Measurements from ENCODE around the gene GRIA2. TPM values are rescaled to one million over a fixed set of nuclear protein-coding genes. Genes with fewer than 3 reads are reported as not detected.

The GRIA2 gene
- total RNA-seq, 1 donor from 2014 or later, result 3.0 TPM

- TF ChIP-seq, protein P1, sequence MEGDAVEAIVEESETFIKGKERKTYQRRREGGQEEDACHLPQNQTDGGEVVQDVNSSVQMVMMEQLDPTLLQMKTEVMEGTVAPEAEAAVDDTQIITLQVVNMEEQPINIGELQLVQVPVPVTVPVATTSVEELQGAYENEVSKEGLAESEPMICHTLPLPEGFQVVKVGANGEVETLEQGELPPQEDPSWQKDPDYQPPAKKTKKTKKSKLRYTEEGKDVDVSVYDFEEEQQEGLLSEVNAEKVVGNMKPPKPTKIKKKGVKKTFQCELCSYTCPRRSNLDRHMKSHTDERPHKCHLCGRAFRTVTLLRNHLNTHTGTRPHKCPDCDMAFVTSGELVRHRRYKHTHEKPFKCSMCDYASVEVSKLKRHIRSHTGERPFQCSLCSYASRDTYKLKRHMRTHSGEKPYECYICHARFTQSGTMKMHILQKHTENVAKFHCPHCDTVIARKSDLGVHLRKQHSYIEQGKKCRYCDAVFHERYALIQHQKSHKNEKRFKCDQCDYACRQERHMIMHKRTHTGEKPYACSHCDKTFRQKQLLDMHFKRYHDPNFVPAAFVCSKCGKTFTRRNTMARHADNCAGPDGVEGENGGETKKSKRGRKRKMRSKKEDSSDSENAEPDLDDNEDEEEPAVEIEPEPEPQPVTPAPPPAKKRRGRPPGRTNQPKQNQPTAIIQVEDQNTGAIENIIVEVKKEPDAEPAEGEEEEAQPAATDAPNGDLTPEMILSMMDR (IDR thresholded peaks at IDR 0.05), result no peak
- Histone ChIP-seq H3K4me3 (no peak overlapping the region), H3K36me3 (peaks cover 0 to 4% of the 10 kb centered on the region in 2 donors), H3K4me1 (no peaks in the 10 kb centered on the region), H3K9me3 (no peaks in the 10 kb centered on the region), H3K27me3 (no peaks in the 10 kb centered on the region), H3K27ac (no peak overlapping the region)
- intact Hi-C loops (cut with DNase I), result no loop called here
- no peak for DNase-seq (ENCODE audit: low spot score in 2 of 2)
Observed at GRCh38 chr4:157363360-157363759, 142.8 kb downstream of the GRIA2 start.

DNA sequence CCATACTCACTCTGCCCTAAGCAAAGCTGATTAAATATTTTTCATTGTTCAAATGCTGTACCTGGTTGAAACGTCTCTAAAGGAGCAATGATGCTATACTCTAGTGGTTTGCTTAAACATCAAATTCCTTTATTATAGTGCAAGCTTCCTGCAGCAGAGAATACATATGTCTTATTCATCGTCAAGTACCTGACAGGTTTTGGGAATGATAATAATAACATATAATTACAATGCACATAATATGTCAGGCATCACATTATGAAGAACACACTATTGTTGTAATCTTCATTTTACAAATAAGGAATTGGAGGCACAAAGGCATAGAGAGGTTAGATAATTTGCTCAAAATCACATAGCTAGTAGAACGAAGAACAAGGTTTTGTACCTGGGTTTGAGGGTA lies 151.6 kb downstream of the GRIA2 start:
- H3K4me1 ChIP-seq, result no peaks in the 10 kb centered on the region
- intact Hi-C loops (cut with DNase I), result no loop called here
- TF ChIP-seq, protein P1 (IDR thresholded peaks at IDR 0.05), result no peak

DNA sequence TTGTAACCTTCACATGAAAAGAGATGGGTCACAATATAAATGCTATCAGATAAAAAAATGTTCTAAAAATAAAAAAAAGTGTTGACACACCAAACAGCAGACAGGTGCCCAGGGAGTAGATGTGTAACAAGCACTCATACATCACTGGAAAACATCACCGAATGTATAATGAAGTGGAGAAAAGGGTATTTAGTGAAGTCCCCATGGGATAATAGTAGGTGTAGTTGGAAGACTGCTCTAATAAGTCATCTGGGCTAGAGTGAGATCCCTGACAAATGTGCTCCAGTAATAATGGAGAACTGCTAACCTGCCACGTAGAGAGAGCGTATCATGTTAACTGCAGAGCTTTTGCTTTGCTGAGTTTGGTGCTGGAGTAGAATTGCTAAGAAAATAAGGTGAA lies 152.0 kb downstream of the GRIA2 start:
- Histone ChIP-seq H3K36me3 (no peaks in the 10 kb centered on the region), H3K27me3 (no peaks in the 10 kb centered on the region), H3K4me1 (no peaks in the 10 kb centered on the region), H3K27ac (no peak overlapping the region), H3K4me3 (no peak overlapping the region), H3K9me3 (no peaks in the 10 kb centered on the region)
- TF ChIP-seq, protein P1 (IDR thresholded peaks at IDR 0.05), result no peak
- DNase-seq (ENCODE audit: low spot score in 2 of 2), result no peak
- intact Hi-C loops (cut with DNase I), result no loop called here

More for the DNA sequence above, 151.6 kb downstream of the GRIA2 start:
- Histone ChIP-seq H3K27ac (no peak overlapping the region), H3K4me3 (no peak overlapping the region), H3K27me3 (no peaks in the 10 kb centered on the region), H3K36me3 (no peaks in the 10 kb centered on the region), H3K9me3 (no peaks in the 10 kb centered on the region)
- DNase-seq (ENCODE audit: low spot score in 2 of 2), result no peak

DNA sequence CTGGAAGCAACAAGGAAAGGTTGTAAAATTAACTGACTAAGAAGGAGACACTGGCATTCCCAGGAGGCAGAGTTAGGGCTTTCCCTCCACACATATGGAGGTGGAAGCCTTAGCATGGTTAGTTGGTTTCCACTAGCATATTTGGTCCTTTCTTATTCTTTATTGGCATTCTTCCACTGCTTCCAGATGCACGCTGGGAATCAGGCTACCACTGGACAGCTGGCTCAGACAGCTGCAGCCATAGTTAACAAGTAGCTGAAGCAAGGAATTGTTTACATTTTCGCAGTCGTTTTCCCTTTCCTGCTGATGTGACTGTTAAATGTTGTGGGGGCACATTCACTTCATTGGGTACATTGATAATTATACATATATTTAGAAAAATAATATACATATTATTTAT lies 169.2 kb downstream of the GRIA2 start:
- TF ChIP-seq, protein P1 (IDR thresholded peaks at IDR 0.05), result no peak
- no peak overlapping the region for H3K4me3 ChIP-seq
- no peak for DNase-seq (ENCODE audit: low spot score in 2 of 2)
- H3K27ac ChIP-seq, result no peak overlapping the region
- H3K4me1 ChIP-seq, result no peaks in the 10 kb centered on the region
- intact Hi-C loops (cut with DNase I), result no loop called here
- no peaks in the 10 kb centered on the region for H3K9me3 ChIP-seq
- no peaks in the 10 kb centered on the region for H3K36me3 ChIP-seq
- H3K27me3 ChIP-seq, result no peaks in the 10 kb centered on the region

DNA sequence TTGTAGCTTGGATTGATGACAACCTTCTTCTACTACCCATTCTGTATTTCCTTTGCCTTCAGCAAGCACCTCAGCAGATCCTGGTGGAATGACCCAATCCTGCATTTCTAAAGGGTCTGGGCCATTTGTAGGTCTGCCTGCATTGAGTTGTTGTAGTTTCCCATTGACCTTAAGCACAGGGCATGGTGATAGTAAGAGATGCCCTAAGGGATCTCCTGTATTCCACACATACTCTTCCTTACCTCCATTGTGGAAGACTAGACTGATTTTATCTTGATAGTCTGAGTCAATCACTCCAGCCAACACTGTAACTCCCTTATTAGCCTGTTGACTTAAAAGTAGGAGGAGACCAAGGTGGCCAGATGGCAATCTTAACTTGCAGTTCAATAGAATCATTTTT lies 184.5 kb downstream of the GRIA2 start:
- H3K4me3 ChIP-seq, result no peak overlapping the region
- H3K9me3 ChIP-seq, result no peaks in the 10 kb centered on the region
- H3K36me3 ChIP-seq, result no peaks in the 10 kb centered on the region
- H3K27ac ChIP-seq, result no peak overlapping the region
- no peaks in the 10 kb centered on the region for H3K4me1 ChIP-seq
- DNase-seq (ENCODE audit: low spot score in 2 of 2), result no peak
- H3K27me3 ChIP-seq, result no peaks in the 10 kb centered on the region
- intact Hi-C loops (cut with DNase I), result no loop called here
- TF ChIP-seq, protein P1 (IDR thresholded peaks at IDR 0.05), result no peak

Other genes with a start within 250 kb of the GRIA2 start
- gene PDGFC, start 248.9 kb upstream of the GRIA2 start, total RNA-seq, result 21.0 TPM
- gene GLRB, start 144.6 kb upstream of the GRIA2 start, total RNA-seq, result 8.4 TPM